Measurements from ENCODE around the gene KLRB1.

Gene KLRB1

GRCh38 chr12:9640024-9640423 is 32.3 kb upstream of the KLRB1 start:
- ChIA-PET POLR2A (interaction anchor here (1.7 kb wide), 1 partner anchor 8 kb away, joined by 12 read pairs; no protein-coding TSS in a partner anchor), CTCF (no interaction called here)
- TF ChIP-seq CTBP1 (IDR thresholded peaks at IDR 0.05; ENCODE audit: borderline replicate concordance) (no peak), NFRKB (IDR thresholded peaks at IDR 0.05) (no peak), HDGF (IDR thresholded peaks at IDR 0.05; ENCODE audit: borderline replicate concordance) (no peak), L3MBTL2 (conservative IDR thresholded peaks at IDR 0.05) (no peak), FOXM1 (IDR thresholded peaks at IDR 0.05; ENCODE audit: borderline replicate concordance) (no peak), SP1 (IDR thresholded peaks at IDR 0.05) (no peak), LEF1 (IDR thresholded peaks at IDR 0.05; ENCODE audit: borderline replicate concordance) (no peak), ZNF384 (IDR thresholded peaks at IDR 0.05) (no peak), TARDBP (IDR thresholded peaks at IDR 0.05) (no peak), ARNT (IDR thresholded peaks at IDR 0.05) (no peak), FOXK2 (IDR thresholded peaks at IDR 0.05) (no peak), BHLHE40 (IDR thresholded peaks at IDR 0.05; ENCODE audit: borderline replicate concordance) (no peak)
- TF ChIP-seq, protein P1, sequence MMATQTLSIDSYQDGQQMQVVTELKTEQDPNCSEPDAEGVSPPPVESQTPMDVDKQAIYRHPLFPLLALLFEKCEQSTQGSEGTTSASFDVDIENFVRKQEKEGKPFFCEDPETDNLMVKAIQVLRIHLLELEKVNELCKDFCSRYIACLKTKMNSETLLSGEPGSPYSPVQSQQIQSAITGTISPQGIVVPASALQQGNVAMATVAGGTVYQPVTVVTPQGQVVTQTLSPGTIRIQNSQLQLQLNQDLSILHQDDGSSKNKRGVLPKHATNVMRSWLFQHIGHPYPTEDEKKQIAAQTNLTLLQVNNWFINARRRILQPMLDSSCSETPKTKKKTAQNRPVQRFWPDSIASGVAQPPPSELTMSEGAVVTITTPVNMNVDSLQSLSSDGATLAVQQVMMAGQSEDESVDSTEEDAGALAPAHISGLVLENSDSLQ (IDR thresholded peaks at IDR 0.05) = no peak

DNA sequence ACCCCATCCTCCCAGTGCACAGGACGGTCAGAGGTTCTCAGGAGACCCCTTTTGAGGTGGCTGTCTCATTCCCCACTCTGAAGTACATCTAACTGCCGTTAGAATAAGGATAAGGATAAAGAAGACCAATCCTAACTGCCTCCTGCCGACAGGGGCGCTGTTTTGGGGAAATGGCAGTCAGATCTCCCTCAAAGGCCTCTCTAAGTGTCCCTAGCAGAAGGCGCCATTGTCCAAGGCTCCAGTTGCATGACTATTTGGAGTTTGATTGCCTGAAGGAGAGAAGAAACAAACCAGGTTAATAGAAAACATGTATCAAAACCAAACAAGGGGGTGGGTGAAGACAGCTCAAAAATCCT is 29.1 kb upstream of the KLRB1 start:
- TF ChIP-seq ZNF384 (IDR thresholded peaks at IDR 0.05) = no peak
- TF ChIP-seq CTBP1 (IDR thresholded peaks at IDR 0.05; ENCODE audit: borderline replicate concordance) = no peak
- no peak for TF ChIP-seq SUZ12 (IDR thresholded peaks at IDR 0.05)
- no peak for TF ChIP-seq HDGF (IDR thresholded peaks at IDR 0.05; ENCODE audit: borderline replicate concordance)
- no peak for TF ChIP-seq FOXM1 (IDR thresholded peaks at IDR 0.05; ENCODE audit: borderline replicate concordance)
- TF ChIP-seq L3MBTL2 (conservative IDR thresholded peaks at IDR 0.05) = no peak
- TF ChIP-seq BHLHE40 (IDR thresholded peaks at IDR 0.05; ENCODE audit: borderline replicate concordance) = no peak
- TF ChIP-seq FOXA1 (IDR thresholded peaks at IDR 0.05) = no peak
- TF ChIP-seq FOXK2 (IDR thresholded peaks at IDR 0.05) = no peak
- no peak for TF ChIP-seq SP1 (IDR thresholded peaks at IDR 0.05)
- TF ChIP-seq, protein P1 (IDR thresholded peaks at IDR 0.05) = no peak
- no peak for TF ChIP-seq LEF1 (IDR thresholded peaks at IDR 0.05; ENCODE audit: borderline replicate concordance)
- TF ChIP-seq ELF4 (IDR thresholded peaks at IDR 0.05) = no peak
- TF ChIP-seq ARNT (IDR thresholded peaks at IDR 0.05) = no peak
- no peak for TF ChIP-seq NFRKB (IDR thresholded peaks at IDR 0.05)
- no peak for TF ChIP-seq TARDBP (IDR thresholded peaks at IDR 0.05)
- ChIA-PET POLR2A (no interaction called here), CTCF (no interaction called here)
- DNase-seq (ENCODE audit: extremely low spot score) = no peak

More at GRCh38 chr12:9640024-9640423, 32.3 kb upstream of the KLRB1 start:
- DNase-seq (ENCODE audit: extremely low spot score) = no peak

DNA sequence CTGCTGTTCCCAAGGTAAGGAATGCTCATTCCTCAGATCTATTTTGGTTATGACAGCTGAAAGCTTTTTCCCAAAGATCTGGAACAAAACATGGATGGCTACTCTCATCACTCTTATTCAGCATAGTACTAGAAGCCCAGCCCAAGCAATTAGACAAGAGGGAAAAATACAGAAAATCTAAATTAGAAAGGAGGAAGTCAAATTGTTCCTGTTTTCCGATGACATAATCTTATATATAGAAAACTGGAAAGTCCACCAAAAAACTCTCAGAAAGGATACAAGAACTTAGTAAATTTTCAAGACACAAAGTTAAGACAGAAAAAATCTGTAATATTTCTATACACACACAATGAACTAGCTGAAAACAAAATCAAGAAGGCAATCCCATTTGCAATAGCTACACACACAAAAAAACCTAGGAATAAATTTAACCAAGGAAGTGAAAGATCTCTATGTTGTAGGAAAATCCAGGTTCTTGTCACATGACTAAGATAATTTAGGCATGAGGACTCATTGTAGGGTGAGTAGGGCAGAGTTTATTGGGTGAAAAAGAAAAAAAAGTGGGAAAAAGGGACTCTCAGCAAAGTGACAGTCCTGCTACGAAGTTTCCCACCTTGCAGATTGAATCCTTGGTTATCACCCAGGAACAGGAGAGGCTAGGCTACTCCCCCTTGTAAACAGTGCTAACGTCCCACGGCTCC is 28.6 kb upstream of the KLRB1 start:
- POLR2A ChIA-PET = no interaction called here
- CTCF ChIA-PET = no interaction called here
- TF ChIP-seq NFRKB (IDR thresholded peaks at IDR 0.05) = no peak
- no peak for TF ChIP-seq HDGF (IDR thresholded peaks at IDR 0.05; ENCODE audit: borderline replicate concordance)
- TF ChIP-seq ELF4 (IDR thresholded peaks at IDR 0.05) = no peak
- TF ChIP-seq ARNT (IDR thresholded peaks at IDR 0.05) = no peak
- no peak for DNase-seq (ENCODE audit: extremely low spot score)

GRCh38 chr12:9634969-9635754 is 27.4 kb upstream of the KLRB1 start:
- DNase-seq (ENCODE audit: extremely low spot score) = no peak
- TF ChIP-seq NFRKB (IDR thresholded peaks at IDR 0.05) = no peak
- no peak for TF ChIP-seq FOXK2 (IDR thresholded peaks at IDR 0.05)
- no peak for TF ChIP-seq BHLHE40 (IDR thresholded peaks at IDR 0.05; ENCODE audit: borderline replicate concordance)
- no peak for TF ChIP-seq L3MBTL2 (conservative IDR thresholded peaks at IDR 0.05)
- no peak for TF ChIP-seq ARNT (IDR thresholded peaks at IDR 0.05)
- TF ChIP-seq SUZ12 (IDR thresholded peaks at IDR 0.05) = no peak
- TF ChIP-seq FOXM1 (IDR thresholded peaks at IDR 0.05; ENCODE audit: borderline replicate concordance) = no peak
- CTCF ChIA-PET = interaction anchor here (0.6 to 1.0 kb wide), 3 partner anchors 13 to 88 kb away, joined by 3 to 5 read pairs (median 4); no protein-coding TSS in a partner anchor
- POLR2A ChIA-PET = no interaction called here

- DNase-seq (ENCODE audit: extremely low spot score) = peak; percentile 23
- ChIA-PET POLR2A (no interaction called here), CTCF (interaction anchor here (0.6 to 1.0 kb wide), 3 partner anchors 14 to 89 kb away, joined by 3 to 5 read pairs (median 4); no protein-coding TSS in a partner anchor)
- TF ChIP-seq SUZ12 (IDR thresholded peaks at IDR 0.05) = no peak
- no peak for TF ChIP-seq HDGF (IDR thresholded peaks at IDR 0.05; ENCODE audit: borderline replicate concordance)
- TF ChIP-seq, protein P1 (IDR thresholded peaks at IDR 0.05) = no peak
- TF ChIP-seq FOXA1 (IDR thresholded peaks at IDR 0.05) = no peak
- TF ChIP-seq FOXM1 (IDR thresholded peaks at IDR 0.05; ENCODE audit: borderline replicate concordance) = no peak
- TF ChIP-seq CTBP1 (IDR thresholded peaks at IDR 0.05; ENCODE audit: borderline replicate concordance) = no peak
- TF ChIP-seq ZNF384 (IDR thresholded peaks at IDR 0.05) = no peak
- no peak for TF ChIP-seq LEF1 (IDR thresholded peaks at IDR 0.05; ENCODE audit: borderline replicate concordance)
- no peak for TF ChIP-seq L3MBTL2 (conservative IDR thresholded peaks at IDR 0.05)
- no peak for TF ChIP-seq ELF4 (IDR thresholded peaks at IDR 0.05)
- TF ChIP-seq TARDBP (IDR thresholded peaks at IDR 0.05) = no peak
- TF ChIP-seq FOXK2 (IDR thresholded peaks at IDR 0.05) = no peak
- TF ChIP-seq SP1 (IDR thresholded peaks at IDR 0.05) = no peak
- TF ChIP-seq NFRKB (IDR thresholded peaks at IDR 0.05) = no peak
- no peak for TF ChIP-seq BHLHE40 (IDR thresholded peaks at IDR 0.05; ENCODE audit: borderline replicate concordance)
- TF ChIP-seq ARNT (IDR thresholded peaks at IDR 0.05) = no peak
Measured at GRCh38 chr12:9634177-9634803, 26.6 kb upstream of the KLRB1 start.

Data from HEK293T (cell line).